Heart right ventricle (tissue), 16 donors: ENCODE measurements around the gene VTCN1. TPM values are rescaled to one million over a fixed set of nuclear protein-coding genes. Genes with fewer than 3 reads are reported as not detected.

Experiments
- ATAC-seq, 8 donors: fragments of 200-7000 bp; cut with Tn5 transposase; one replicate each; pipeline ENCODE4 v1.9.1; 2020; ENCODE audit warnings: mild to moderate bottlenecking in 8 of 8, moderate library complexity in 8 of 8, moderate number of reproducible peaks in 1 of 8
- DNase-seq, 2 donors: peaks; one replicate each; pipeline ENCODE4 v3.0.0-alpha.2; 2020
- H3K27ac ChIP-seq, 10 donors: fragments of 200-600 bp; sonication (generic) in 2 of 10; one replicate each; pipeline versions ENCODE4 v1.5.0 to v1.8.0; 2020 to 2022; ENCODE audit warnings: mild to moderate bottlenecking in 3 of 10
- H3K27me3 ChIP-seq, 7 donors: fragments of 200-600 bp; one replicate each; pipeline ENCODE4 v1.8.0; 2021 to 2022; ENCODE audit warnings: mild to moderate bottlenecking in 2 of 7
- H3K36me3 ChIP-seq, 9 donors: fragments of 200-600 bp; sonication (generic) in 1 of 9; one replicate each; pipeline versions ENCODE4 v1.5.0 to v1.8.0; 2020 to 2022; ENCODE audit warnings: mild to moderate bottlenecking in 2 of 9
- H3K4me1 ChIP-seq, 9 donors: fragments of 200-600 bp; sonication (generic) in 1 of 9; one replicate each; pipeline versions ENCODE4 v1.5.0 to v1.8.0; 2020 to 2022; ENCODE audit warnings: mild to moderate bottlenecking in 4 of 9
- H3K4me3 ChIP-seq, 10 donors: fragments of 200-600 bp; sonication (generic) in 2 of 10; one replicate each; pipeline versions ENCODE4 v1.5.0 to v1.8.0; 2020 to 2022; ENCODE audit warnings: mild to moderate bottlenecking in 7 of 10, moderate library complexity in 2 of 10
- H3K9me3 ChIP-seq, 11 donors: fragments of 200-600 bp in 10 of 11; sonication (generic) in 2 of 11; one replicate each; pipeline versions ENCODE4 v1.5.0 to v1.8.0; 2013 to 2022; ENCODE audit warnings: mild to moderate bottlenecking in 2 of 11, control low read depth in 1 of 11, moderate library complexity in 1 of 11
- CTCF ChIP-seq, 9 donors: fragments of 200-600 bp; sonication (generic) in 2 of 9; IDR thresholded peaks; one replicate each; pipeline versions ENCODE4 v1.5.0 to v1.8.0; 2021 to 2022; ENCODE audit warnings: antibody characterized with exemption in 9 of 9, mild to moderate bottlenecking in 5 of 9, moderate library complexity in 1 of 9
- WGBS, 2 donors: extraction: QIAGEN DNeasy Blood & Tissue Kit; methylation state at CpG; one replicate each; pipeline ENCODE4 v1.1.7; 2013; ENCODE audit warnings: inconsistent platforms in 1 of 2; 5-methylcytosine and 5-hydroxymethylcytosine counted together
- intact Hi-C, 10 donors: fragments of 100-400 bp; cut with DNase I; formaldehyde crosslinking; loops; one replicate each; pipeline versions ENCODE4 v1.11.1 to v1.14.2; 2022
- polyA plus RNA-seq, 2 donors: library from polyadenylated mRNA; stranded (reverse); fragments of 200-250 nt; gene quantifications; one replicate each; pipeline ENCODE4 v1.2.3, GENCODE V29; 2013
- total RNA-seq, 10 donors: library from RNA; stranded (reverse); fragmentation: NEBNext Ultra II Directional in 3 of 10; extraction: Animal tissue kit (Norgen Biotek cat#: 25700) in 3 of 10; gene quantifications; one replicate each; pipeline versions ENCODE4 v1.2.1 to v1.2.4, GENCODE V29; 2021 to 2023
- donor health status: Arrhythmogenic right ventricular cardiomyopathy.
- donor health status: ischemic (EF 13 %, LVEDD 7.1; RV severe dilation, severe dysfunction).
- donor health status: healthy with polysubstance abuse.
- donor health status: DM: no; HTN: yes; CAD: no.
- donor health status: DM: no; HTN: no; CAD: no.
- donor health status: ischemic (EF 25% LVEDD 6.9; RV normal size, moderate dysfunction).
- donor health status: ischemic (EF 25% LVEDD 5.7; RV mildly dilated, moderate dysfunction).
- donor health status: healthy.
- donor health status: DM: yes; HTN: yes; CAD: no.
- donor health status: Ischemic cardiomyopathy.
- donor health status: ischemic (EF 35%, LVEDD 5.7; RV mildly dilated, moderate dysfunction).
- donor health status: nonischemic (EF 11% LVEDD 7.7; RV severe dilation, severe dysfunction).
- donor health status: DM: yes; HTN: yes; CAD: no.
- donor health status: PGD.
- donor health status: ischemic (EF 29% LVEDD 5.4; RV normal size, mild dysfunction).
- donor health status: nonischemic (EF 23%, LVEDD 6.1; RV moderate dilation, normal function).

The VTCN1 gene
- total and polyA plus RNA-seq, 12 donors = 0.17 TPM; not detected in 11

- ATAC-seq (peak in 4 of 8 donors; percentile 31 to 89 (median 54)), DNase-seq (peak; percentile 10 to 16)
- 68 to 73% methylated on average over 18 of the region's 18 CpGs for WGBS, 2 donors
- intact Hi-C loops = no loop called here
- no peak overlapping the region for H3K4me3 ChIP-seq
- no peaks in the 10 kb centered on the region for H3K9me3 ChIP-seq
- no peaks in the 10 kb centered on the region for H3K27me3 ChIP-seq
- H3K36me3 ChIP-seq = no peaks in the 10 kb centered on the region
- H3K4me1 ChIP-seq = peaks cover 0 to 17% (median 0%) of the 10 kb centered on the region in 9 donors
- H3K27ac ChIP-seq = no peak overlapping the region
- TF ChIP-seq CTCF (IDR thresholded peaks at IDR 0.05) = no peak
Observed at GRCh38 chr1:117171900-117172511, 38.7 kb downstream of the VTCN1 start.

- H3K27ac ChIP-seq = no peak overlapping the region
Observed at GRCh38 chr1:117169871-117170596, 40.7 kb downstream of the VTCN1 start.

GRCh38 chr1:117167402-117167801 is 43.3 kb downstream of the VTCN1 start:
- intact Hi-C loops = no loop called here
- Histone ChIP-seq H3K36me3 (no peaks in the 10 kb centered on the region), H3K9me3 (no peaks in the 10 kb centered on the region), H3K27ac (no peak overlapping the region), H3K4me1 (peaks cover 0 to 12% (median 4%) of the 10 kb centered on the region in 9 donors), H3K4me3 (no peak overlapping the region), H3K27me3 (no peaks in the 10 kb centered on the region)
- no peak for TF ChIP-seq CTCF (IDR thresholded peaks at IDR 0.05)
- no peak for DNase-seq
- no peak for ATAC-seq

More at GRCh38 chr1:117169871-117170596, 40.7 kb downstream of the VTCN1 start:
- ATAC-seq = no peak
- TF ChIP-seq CTCF (IDR thresholded peaks at IDR 0.05) = no peak
- Histone ChIP-seq H3K4me1 (peaks cover 0 to 17% (median 0%) of the 10 kb centered on the region in 9 donors), H3K9me3 (no peaks in the 10 kb centered on the region), H3K27me3 (no peaks in the 10 kb centered on the region), H3K36me3 (no peaks in the 10 kb centered on the region), H3K4me3 (no peak overlapping the region)
- WGBS, 2 donors = 81 to 82% methylated on average over 4 of the region's 4 CpGs
- intact Hi-C loops = no loop called here
- DNase-seq = no peak

- no peak for DNase-seq
- H3K27ac ChIP-seq = no peak overlapping the region
- intact Hi-C loops = no loop called here
Observed at GRCh38 chr1:117166076-117166475, 44.7 kb downstream of the VTCN1 start.

More at GRCh38 chr1:117166076-117166475, 44.7 kb downstream of the VTCN1 start:
- WGBS, 2 donors = 71 to 98% methylated on average over 2 of the region's 2 CpGs
- H3K27me3 ChIP-seq = no peaks in the 10 kb centered on the region
- no peaks in the 10 kb centered on the region for H3K9me3 ChIP-seq
- H3K4me1 ChIP-seq = peaks cover 0 to 12% (median 4%) of the 10 kb centered on the region in 9 donors
- TF ChIP-seq CTCF (IDR thresholded peaks at IDR 0.05) = no peak
- no peak overlapping the region for H3K4me3 ChIP-seq
- no peak for ATAC-seq
- no peaks in the 10 kb centered on the region for H3K36me3 ChIP-seq
